Upper lobe of left lung (tissue), 4 donors: ENCODE measurements around the gene CHST14.

Experiments used
- EP300 ChIP-seq, 4 donors: sonication (generic); formaldehyde crosslinking; IDR thresholded peaks; one replicate each; pipeline ENCODE4 v1.5.1; 2017; ENCODE audit warnings: antibody characterized with exemption in 4 of 4, control low read depth in 2 of 4
- POLR2A ChIP-seq, 4 donors: fragments of 450-650 bp; IDR thresholded peaks; one replicate each; pipeline ENCODE4 v1.5.1; 2016 to 2017; ENCODE audit warnings: antibody characterized with exemption in 4 of 4, mild to moderate bottlenecking in 2 of 4
- POLR2AphosphoS5 ChIP-seq, 2 donors: sonication (generic); formaldehyde crosslinking; IDR thresholded peaks; one replicate each; pipeline ENCODE4 v1.5.1; 2017; ENCODE audit warnings: antibody characterized with exemption in 2 of 2
- TF ChIP-seq, protein P1 (sequence below), 6 experiments: fragments of 450-650 bp in 4 of 6; fragments of 200-600 bp in 2 of 6; sonication (generic) in 2 of 6; IDR thresholded peaks; one replicate each; pipeline ENCODE4 v1.5.1; 2016 to 2019; ENCODE audit warnings: antibody characterized with exemption in 6 of 6

- TF ChIP-seq, protein P1, sequence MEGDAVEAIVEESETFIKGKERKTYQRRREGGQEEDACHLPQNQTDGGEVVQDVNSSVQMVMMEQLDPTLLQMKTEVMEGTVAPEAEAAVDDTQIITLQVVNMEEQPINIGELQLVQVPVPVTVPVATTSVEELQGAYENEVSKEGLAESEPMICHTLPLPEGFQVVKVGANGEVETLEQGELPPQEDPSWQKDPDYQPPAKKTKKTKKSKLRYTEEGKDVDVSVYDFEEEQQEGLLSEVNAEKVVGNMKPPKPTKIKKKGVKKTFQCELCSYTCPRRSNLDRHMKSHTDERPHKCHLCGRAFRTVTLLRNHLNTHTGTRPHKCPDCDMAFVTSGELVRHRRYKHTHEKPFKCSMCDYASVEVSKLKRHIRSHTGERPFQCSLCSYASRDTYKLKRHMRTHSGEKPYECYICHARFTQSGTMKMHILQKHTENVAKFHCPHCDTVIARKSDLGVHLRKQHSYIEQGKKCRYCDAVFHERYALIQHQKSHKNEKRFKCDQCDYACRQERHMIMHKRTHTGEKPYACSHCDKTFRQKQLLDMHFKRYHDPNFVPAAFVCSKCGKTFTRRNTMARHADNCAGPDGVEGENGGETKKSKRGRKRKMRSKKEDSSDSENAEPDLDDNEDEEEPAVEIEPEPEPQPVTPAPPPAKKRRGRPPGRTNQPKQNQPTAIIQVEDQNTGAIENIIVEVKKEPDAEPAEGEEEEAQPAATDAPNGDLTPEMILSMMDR (IDR thresholded peaks at IDR 0.05), result no peak
- TF ChIP-seq POLR2A (IDR thresholded peaks at IDR 0.05) (no peak), POLR2AphosphoS5 (IDR thresholded peaks at IDR 0.05) (no peak), EP300 (IDR thresholded peaks at IDR 0.05) (no peak)
These were observed 7.0 kb downstream of the CHST14 start for GRCh38 chr15:40477642-40478327.
